Tibial nerve (tissue), 4 donors: ENCODE results near the gene TRAF3.

Experiments used
- EP300 ChIP-seq, 2 donors: sonication (generic); formaldehyde crosslinking; IDR thresholded peaks; one replicate each; pipeline ENCODE4 v1.6.1; 2017; ENCODE audit warnings: antibody characterized with exemption in 2 of 2, mild to moderate bottlenecking in 1 of 2
- TF ChIP-seq, protein P1 (sequence below), 5 experiments: fragments of 200-600 bp in 3 of 5; fragments of 450-650 bp in 2 of 5; sonication (generic) in 3 of 5; IDR thresholded peaks; one replicate each; pipeline ENCODE4 v1.5.1; 2016 to 2019; ENCODE audit warnings: antibody characterized with exemption in 5 of 5, mild to moderate bottlenecking in 3 of 5, moderate library complexity in 2 of 5

DNA sequence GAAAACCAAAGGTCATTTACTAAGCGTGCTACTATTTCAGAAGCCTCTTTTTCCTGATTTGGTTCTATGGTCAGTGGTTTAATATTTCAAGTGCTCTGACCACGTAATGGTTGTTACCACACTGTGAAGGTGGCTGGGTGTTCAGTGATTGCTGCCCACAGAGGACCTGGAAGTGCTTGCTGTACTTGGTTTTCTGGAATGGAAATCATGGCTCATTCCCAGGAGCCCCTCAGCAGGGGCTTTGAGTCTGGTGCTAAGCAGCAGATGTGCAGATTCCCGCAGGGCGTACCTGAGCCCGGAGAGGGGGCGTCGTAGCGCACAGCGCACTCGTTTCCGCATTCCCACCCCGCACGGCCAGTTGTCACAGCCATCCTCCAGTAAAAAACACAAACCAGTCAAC, 50.5 kb downstream of the TRAF3 start:
- TF ChIP-seq, protein P1, sequence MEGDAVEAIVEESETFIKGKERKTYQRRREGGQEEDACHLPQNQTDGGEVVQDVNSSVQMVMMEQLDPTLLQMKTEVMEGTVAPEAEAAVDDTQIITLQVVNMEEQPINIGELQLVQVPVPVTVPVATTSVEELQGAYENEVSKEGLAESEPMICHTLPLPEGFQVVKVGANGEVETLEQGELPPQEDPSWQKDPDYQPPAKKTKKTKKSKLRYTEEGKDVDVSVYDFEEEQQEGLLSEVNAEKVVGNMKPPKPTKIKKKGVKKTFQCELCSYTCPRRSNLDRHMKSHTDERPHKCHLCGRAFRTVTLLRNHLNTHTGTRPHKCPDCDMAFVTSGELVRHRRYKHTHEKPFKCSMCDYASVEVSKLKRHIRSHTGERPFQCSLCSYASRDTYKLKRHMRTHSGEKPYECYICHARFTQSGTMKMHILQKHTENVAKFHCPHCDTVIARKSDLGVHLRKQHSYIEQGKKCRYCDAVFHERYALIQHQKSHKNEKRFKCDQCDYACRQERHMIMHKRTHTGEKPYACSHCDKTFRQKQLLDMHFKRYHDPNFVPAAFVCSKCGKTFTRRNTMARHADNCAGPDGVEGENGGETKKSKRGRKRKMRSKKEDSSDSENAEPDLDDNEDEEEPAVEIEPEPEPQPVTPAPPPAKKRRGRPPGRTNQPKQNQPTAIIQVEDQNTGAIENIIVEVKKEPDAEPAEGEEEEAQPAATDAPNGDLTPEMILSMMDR (IDR thresholded peaks at IDR 0.05): no peak
- TF ChIP-seq EP300 (IDR thresholded peaks at IDR 0.05): no peak
